ENCODE data around the gene LRBA. TPM values are rescaled to one million over a fixed set of nuclear protein-coding genes. Genes with fewer than 3 reads are reported as not detected.
"Not testable (repeated sequence)": the region's sequence is repeated elsewhere in the genome, so short reads cannot be mapped to it uniquely, and the experiment has no call there.

The LRBA gene
- total RNA-seq, 1 experiment from 2014 or later, result 12.5 TPM

DNA sequence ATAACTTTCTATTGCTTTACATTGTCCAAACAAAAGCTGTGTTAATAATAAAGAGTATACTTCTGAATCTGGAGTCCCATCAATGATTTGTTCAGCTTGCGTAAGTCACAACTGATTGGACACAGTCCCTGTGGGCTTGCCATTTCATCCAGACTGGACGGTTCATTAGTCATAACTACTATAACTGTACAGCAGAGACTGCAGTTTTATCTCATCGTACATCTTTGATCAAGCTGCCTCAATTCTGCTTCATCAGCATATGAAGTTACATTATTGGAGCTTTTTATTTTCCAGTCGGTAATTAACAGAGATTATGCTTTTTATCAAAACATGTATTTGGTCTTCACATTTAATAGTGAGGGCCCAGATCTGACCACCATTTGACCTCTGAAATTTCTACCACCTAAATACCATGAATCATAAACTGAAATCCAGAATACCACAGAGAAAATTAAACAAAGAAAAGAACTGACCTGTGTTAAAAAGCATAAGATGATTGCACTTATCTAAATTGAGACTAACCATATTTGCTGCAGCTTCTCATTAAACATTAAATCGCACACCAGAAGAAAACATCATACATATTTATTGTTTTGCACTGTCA lies 445.6 kb downstream of the LRBA start:
- DNase-seq (ENCODE audit: low read depth), result peak; percentile 65

- DNase-seq (ENCODE audit: low read depth), result no peak
Measured at GRCh38 chr4:150567070-150567469, 448.0 kb downstream of the LRBA start.

- DNase-seq (ENCODE audit: low read depth), result not testable (repeated sequence)
Measured at GRCh38 chr4:150564967-150565366, 450.1 kb downstream of the LRBA start.

GRCh38 chr4:150562751-150563150 lies 452.3 kb downstream of the LRBA start:
- DNase-seq (ENCODE audit: low read depth), result no peak

DNA sequence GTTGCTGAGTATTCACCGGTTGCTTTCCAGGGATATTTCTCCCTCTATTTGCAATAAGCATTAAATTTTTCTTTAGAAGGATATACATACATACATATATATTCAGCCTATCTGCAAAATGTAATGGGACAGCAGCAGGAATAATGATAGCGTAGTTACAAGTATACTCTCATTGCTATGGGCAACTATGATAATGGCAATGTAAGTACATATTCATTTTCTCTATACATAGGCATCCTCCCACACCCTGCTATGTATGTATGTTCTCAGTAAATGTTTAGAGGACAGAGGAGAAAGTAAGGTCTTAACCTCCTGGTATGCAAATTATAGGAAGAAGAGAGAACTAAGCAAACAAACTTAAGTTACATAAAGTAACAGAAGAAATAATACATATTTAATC lies 452.8 kb downstream of the LRBA start:
- DNase-seq (ENCODE audit: low read depth), result no peak

DNA sequence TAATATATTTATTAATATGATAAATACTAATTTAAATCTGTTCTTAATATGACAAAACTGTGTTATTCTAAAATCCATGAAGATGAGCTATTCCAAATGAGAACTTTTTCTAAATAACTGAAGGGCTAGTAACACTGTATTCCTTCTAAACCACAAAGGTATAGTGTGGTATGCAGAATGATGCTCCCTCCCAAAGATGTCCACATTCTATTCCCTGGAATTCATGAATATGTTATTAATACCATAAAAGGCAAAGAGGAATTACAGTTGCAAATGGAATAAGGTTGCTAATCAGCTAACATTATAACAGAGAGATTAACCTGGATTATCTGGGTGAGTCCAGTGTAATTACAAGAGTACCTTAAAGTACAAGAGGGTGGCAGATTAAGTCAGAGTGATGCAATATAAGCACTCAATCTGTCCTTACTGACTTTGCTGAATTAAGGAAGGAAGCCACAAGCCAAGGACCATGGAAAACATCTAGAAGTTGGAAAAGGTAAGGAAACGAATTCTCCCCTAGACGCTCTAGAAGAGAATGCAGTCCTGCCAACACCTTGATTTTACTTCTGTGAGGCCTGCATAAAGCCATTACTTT lies 453.8 kb downstream of the LRBA start:
- no peak for DNase-seq (ENCODE audit: low read depth)

GRCh38 chr4:150557811-150558210 lies 457.3 kb downstream of the LRBA start:
- DNase-seq (ENCODE audit: low read depth), result peak; percentile 4

DNA sequence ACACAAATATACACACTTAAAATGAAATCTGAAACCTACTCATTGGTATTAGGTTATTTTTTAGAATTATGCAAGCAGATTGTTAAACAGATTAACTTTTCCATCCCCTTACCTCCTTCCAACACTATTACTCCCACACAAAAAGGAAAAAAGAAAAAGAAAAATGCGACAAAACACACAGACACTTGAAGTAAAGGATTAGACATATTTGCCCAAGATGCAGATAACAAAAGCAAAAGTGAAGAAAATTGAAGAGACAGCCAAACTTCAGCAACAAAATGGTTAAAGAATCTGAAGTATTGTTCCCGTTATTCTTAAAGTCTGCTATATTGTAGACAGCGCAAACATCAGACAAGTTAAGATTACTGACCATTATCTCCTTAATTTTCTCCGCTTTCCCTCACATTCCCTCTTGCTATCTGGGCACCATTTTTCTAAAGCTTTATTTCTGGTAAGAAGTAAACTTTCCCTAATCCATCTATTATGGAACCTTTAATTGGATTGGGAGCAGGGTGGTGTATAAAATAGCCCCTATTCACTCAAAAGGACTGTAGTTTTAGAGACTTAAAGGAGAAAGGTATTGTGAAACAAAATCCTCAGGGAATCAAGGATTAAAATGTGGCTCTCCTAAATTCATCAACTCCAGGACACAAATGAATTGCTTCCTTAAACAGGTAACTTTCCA lies 467.8 kb downstream of the LRBA start:
- no peak for DNase-seq (ENCODE audit: low read depth)

DNA sequence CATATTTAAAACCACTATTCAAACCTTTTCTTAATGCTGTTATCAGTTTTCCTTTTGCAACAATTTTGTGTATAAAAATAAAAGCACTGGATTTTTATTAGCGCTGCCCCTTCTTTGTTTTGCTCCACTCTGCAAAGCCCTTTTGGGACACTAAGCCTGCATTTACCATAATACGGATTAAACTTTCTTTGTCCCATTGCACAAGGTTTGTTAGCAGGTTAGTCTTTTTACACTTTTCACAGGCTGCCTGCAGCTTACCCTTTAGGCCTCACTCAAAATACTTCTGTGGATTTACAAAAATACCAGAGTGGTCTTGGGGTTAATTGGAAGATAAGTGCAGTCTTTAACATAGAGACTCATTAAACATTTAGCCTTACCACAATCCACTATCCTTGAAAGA lies 468.8 kb downstream of the LRBA start:
- no peak for DNase-seq (ENCODE audit: low read depth)

- no peak for DNase-seq (ENCODE audit: low read depth)
Measured at GRCh38 chr4:150543042-150543441, 472.0 kb downstream of the LRBA start.

DNA sequence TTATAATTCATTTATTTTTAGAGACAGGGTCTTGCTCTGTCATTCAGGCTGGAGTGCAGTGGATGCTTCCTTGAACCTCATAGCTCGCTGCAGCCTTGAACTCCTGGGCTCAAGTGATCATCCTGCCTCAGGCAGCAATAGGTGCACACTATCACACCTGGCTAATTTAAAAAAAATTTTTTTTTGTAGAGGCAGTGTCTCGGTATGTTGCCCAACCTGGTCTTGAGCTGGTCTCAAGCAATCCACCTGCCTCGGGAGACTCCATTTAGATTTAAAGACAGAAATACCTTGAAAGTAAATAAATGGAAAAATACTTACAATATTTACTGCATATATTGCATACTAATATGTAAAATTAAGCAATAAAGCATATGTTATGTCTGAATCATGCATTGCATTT lies 473.4 kb downstream of the LRBA start:
- no peak for DNase-seq (ENCODE audit: low read depth)

DNA sequence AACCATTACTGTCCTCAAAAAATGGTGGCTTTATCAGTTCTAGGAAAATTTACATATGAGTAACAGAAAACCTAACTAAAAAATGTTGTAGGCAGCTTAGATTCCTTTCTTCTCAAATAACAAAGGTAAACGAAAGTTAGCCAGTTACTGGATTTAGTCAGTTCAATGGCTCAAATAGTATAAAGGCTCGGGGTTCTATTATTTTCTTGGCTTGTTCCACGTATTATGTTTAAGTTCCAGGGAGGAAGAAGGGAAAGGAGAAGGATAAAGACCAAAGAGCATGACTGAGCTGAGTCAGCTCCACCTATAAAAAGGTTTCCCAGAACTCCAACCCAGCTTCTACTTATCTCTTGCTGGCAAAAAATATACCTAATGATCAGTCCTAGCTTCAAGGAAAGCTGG lies 474.1 kb downstream of the LRBA start:
- no peak for DNase-seq (ENCODE audit: low read depth)

DNA sequence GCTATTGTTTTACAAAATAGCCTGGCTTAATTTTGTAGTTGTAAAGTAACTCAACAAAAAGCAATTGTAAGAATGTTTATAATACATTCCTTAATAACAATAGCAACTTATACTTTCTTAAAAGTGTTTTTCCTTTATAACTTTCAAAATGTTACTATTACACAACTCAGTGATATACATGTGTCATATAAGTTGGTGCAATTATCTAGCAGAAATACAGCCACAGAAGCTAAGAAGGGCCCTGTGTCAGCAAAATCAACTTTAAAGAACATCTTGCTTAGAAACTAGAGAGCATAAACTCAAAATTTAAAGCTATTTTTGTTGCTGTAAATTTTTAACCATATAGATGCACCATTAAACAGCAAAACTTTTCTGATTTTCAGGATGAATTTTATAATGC lies 474.5 kb downstream of the LRBA start:
- DNase-seq (ENCODE audit: low read depth), result no peak

- DNase-seq (ENCODE audit: low read depth), result not testable (repeated sequence)
Measured at GRCh38 chr4:150537911-150538310, 477.2 kb downstream of the LRBA start.

GRCh38 chr4:150534818-150535217 lies 480.3 kb downstream of the LRBA start:
- no peak for DNase-seq (ENCODE audit: low read depth)

GRCh38 chr4:150533673-150534072 lies 481.4 kb downstream of the LRBA start:
- DNase-seq (ENCODE audit: low read depth), result no peak

DNA sequence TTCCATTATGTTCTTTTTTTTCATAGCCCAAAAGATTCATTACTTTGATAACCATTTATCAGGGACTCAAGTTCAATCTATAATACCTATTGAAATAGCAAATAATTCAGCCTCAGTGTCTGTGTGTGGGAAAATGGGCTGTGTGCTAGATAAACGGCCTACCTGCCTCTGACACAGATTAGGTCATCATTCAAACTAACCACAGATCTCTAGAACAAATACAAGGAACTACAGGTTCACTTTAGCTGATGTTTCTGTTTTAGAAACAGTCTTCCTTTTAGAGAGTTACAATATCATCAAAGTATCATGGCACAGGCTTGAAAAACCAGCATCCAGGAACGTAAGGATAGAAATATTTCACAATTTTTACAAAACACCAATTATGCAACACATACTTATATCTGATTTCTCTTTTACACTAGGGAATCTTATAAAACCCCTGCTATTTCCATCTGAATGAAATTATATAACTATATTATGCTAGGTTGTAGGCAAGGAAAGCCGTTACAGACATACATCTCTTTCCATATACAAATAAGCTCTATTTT lies 489.7 kb downstream of the LRBA start:
- no peak for DNase-seq (ENCODE audit: low read depth)

DNA sequence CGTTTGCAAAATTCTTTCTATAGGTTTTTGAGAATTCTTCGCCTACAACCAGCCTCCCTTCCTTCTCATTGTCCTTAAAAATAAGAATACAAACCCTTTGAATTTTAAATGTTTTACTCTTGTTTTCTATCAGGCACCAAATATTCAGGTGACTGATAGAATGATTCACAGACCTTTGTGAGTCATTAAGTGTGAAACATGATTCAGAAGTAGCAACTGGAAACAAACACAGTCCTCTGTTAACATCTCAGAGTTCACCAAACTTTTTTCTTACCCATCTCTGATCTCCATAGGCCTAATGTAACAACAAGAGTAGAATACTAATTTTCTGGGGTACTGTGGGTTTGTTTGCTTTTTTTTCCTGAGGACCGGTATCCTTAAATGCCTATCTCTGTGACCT lies 496.5 kb downstream of the LRBA start:
- peak; percentile 10 for DNase-seq (ENCODE audit: low read depth)

GRCh38 chr4:150515135-150515534 lies 499.9 kb downstream of the LRBA start:
- no peak for DNase-seq (ENCODE audit: low read depth)

GRCh38 chr4:150514709-150515108 lies 500.4 kb downstream of the LRBA start:
- no peak for DNase-seq (ENCODE audit: low read depth)

GRCh38 chr4:150510176-150510865 lies 504.8 kb downstream of the LRBA start:
- peak; percentile 24 for DNase-seq (ENCODE audit: low read depth)

GRCh38 chr4:150507656-150508055 lies 507.4 kb downstream of the LRBA start:
- not testable (repeated sequence) for DNase-seq (ENCODE audit: low read depth)
